Dermis microvascular lymphatic vessel endothelial cell (primary cell): ENCODE measurements around the gene LECT2. TPM values are rescaled to one million over a fixed set of nuclear protein-coding genes. Genes with fewer than 3 reads are reported as not detected.
A peak's percentile ranks its signal among the peaks of the same experiment; 100 is the strongest.

Experiments used
- DNase-seq, 2 donors: peaks; one replicate each; pipeline versions ENCODE4 v3.0.0 to v3.0.0-alpha.2; 2010; ENCODE audit warnings: low read depth in 2 of 2
- total RNA-seq: library from RNA; depleted of rRNA; stranded (reverse); fragments of >200 nt; gene quantifications from 2 replicates; pipeline ENCODE4 v1.2.1, GENCODE V29; 2014

LECT2 gene
- total RNA-seq, 1 donor from 2014 or later: not detected

GRCh38 chr5:135978993-135979392 is 24.2 kb upstream of the LECT2 start:
- DNase-seq: no peak

DNA sequence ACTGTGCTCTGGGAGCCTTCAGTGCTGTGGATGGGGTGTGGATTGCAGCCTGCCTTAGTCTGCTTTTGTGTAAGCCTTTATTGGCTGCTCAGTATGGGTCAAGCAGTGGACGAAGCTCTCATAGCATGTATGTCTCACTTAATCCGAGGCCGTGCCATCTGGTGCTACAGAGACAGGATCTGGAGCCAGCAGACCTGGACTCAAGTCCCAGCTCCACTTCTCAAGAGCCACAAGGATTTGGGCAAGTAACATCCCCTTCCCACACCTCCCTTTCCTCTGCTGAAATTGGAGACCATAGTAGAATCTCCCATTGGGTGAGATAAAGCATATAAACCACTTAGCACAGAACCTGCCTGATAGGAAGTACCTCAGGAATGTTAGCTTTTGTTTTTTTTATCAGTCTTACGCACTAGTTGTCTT is 23.4 kb upstream of the LECT2 start:
- no peak for DNase-seq

- DNase-seq: peak in 1 of 2 donors; percentile 28
Measured at GRCh38 chr5:135977375-135977928, 22.7 kb upstream of the LECT2 start.

DNA sequence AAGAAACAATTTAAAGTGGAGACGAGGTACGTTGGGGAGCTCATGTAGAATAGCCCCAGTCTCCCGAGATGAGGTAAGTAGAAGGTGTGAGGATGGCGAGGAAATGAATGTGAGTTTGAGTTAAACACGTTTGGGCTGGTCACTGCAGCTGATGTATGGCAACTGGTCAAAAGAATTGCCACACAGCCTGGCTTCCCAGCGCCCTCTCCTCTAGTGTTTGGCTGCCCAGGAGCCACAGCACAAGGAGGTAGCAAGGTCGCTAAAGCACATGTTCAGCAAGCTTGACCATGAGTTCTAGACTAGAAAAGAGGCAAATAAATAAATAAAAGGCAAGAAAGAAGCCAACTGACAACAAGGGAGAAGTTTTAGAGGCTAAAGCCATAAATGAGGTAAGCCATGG is 21.4 kb upstream of the LECT2 start:
- no peak for DNase-seq

DNA sequence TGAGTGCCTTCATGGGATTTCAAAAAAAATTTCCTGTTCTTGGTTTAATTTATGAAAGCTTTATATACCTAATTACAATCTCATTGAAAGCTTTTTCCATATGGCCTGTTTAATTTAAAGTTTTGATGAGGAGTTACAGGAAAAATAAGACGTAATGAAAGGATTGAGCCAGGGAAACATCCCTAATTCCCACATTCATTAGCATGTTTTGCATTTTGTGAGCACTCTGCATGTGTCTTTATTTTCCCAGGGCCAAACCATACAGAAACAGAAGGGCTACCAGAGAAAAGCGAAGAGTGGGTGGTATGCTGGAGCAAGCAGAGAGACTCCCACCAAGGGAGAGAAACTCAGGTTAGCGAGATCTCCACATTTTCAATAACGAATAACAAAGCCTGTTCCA is 20.3 kb upstream of the LECT2 start:
- DNase-seq: no peak

- DNase-seq: no peak
Measured at GRCh38 chr5:135974021-135974600, 19.3 kb upstream of the LECT2 start.

GRCh38 chr5:135973323-135974020 is 18.7 kb upstream of the LECT2 start:
- no peak for DNase-seq

GRCh38 chr5:135971701-135972100 is 16.9 kb upstream of the LECT2 start:
- DNase-seq: no peak

- DNase-seq: no peak
Measured at GRCh38 chr5:135966790-135967189, 12.0 kb upstream of the LECT2 start.

DNA sequence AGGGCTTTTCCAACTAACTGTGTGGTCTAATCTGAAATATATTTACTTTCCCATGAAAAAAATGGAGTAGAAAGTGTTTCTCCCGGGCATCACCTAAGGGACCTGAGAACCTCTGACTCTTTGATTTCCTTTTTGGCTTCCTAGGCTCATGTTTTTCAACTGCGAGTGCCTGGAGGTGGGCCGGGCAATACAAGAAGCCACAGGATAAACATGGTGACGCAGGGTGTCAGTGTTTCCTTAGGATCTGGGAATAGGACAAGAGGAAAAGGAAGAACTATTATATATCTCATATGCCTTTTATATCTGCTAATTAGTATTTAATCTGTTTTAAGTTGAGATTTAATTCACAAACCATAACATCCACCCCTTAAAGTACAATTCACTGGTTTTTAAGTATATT is 11.4 kb upstream of the LECT2 start:
- DNase-seq: peak in 1 of 2 donors; percentile 59

GRCh38 chr5:135965504-135965903 is 10.7 kb upstream of the LECT2 start:
- no peak for DNase-seq

DNA sequence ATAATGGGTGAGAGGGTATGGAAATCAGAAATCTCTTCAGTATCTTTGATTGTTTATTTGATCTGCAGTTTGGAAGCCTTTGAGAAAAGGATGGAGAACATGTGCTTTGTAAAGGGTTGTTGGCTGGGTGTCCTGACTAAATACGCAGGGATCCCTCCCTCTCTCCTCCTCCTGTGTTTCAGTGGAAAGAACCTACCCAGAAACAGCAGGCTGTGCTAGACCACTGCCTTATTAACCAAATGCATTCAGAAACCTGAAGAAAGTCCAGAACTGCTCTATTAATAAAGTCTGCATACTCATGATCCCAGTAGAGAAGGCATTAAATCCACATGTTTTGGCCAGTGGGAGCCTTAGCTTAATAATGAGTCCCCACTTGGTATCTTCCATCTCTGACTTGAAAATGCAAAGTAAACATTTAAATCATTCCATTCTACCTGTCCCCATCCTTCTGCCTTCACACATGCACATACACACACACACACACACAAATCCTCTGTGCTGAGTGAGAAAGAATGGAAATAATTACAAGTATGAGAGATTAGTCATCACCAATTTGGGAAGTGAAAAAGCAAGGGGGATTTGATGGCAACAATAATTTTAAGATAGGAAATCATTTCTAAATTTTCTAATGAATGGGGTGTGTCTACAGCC is 10.0 kb upstream of the LECT2 start:
- no peak for DNase-seq

GRCh38 chr5:135955525-135955924 is 742 bp upstream of the LECT2 start:
- DNase-seq: no peak

- DNase-seq: no peak
Measured at GRCh38 chr5:135953850-135954249, 933 bp downstream of the LECT2 start.

- DNase-seq: no peak
Measured at GRCh38 chr5:135952683-135953082, 2.1 kb downstream of the LECT2 start.

- DNase-seq: no peak
Measured at GRCh38 chr5:135951807-135952206, 3.0 kb downstream of the LECT2 start.

DNA sequence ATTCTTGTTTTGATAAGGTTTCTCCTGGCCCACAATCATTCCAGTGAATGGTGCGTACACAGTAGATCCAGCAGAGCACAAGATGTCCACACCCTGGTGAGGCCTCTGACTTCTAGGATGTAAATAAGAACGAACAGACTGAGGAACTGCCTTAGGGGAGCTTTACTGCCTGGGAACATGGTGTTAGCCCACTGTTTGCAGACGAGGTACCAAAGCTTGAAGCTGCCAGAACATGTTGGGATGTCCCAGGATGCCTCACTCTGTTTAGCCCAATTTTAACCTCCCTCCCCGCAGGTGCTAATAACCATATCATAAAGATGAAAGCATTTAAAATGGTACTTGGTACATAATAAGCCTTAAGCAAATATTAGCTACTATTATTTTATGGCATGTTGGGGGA is 3.5 kb downstream of the LECT2 start:
- no peak for DNase-seq

DNA sequence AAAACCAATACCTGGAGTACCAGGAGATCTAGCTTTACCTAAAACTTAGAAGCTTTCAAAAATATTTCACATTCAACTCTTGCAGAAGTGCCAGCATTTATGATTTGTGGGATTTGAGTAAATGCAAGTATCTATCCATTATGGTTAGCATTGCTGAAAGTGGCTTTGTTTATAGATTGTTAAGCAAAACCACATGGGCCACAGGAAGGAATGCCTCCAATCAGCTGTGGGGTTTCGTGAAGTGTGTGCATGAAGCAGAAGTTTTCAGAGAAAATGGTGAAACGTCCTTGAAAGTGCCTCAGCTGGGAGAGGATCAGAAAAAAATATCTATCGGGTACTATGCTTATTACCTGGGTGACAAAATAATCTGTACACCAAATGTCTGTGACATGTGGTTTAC is 4.2 kb downstream of the LECT2 start:
- no peak for DNase-seq

DNA sequence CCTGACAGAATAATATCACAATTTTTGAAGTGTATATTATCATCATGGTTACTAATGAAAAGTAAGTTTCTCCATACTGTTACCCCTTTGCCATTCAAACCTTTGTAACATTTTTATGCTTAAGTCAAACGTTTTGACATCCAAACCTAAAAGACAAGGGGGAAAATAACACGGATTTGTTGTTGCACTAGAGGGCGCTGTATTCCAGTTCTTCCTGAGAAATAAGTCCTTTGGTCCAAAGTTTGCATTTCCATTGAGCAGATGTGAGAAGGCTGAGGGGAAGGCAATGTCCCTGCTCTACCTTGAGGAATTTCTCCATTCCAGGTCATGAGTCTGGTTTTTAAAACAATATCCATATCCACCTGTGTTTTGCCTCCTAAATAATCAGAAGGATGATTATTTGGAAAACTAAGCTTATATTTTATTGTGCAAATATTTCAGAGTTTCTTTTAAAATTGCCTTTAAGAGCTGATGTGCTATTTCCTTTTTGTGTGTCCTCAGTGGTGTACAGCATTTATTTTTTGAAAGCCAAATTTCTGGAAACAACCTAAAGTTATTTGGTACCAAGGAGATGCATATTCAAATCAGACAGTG is 9.7 kb downstream of the LECT2 start:
- peak; percentile 75 to 84 for DNase-seq

- DNase-seq: no peak
Measured at GRCh38 chr5:135944564-135944963, 10.2 kb downstream of the LECT2 start.

GRCh38 chr5:135942202-135942771 is 12.5 kb downstream of the LECT2 start:
- DNase-seq: no peak

DNA sequence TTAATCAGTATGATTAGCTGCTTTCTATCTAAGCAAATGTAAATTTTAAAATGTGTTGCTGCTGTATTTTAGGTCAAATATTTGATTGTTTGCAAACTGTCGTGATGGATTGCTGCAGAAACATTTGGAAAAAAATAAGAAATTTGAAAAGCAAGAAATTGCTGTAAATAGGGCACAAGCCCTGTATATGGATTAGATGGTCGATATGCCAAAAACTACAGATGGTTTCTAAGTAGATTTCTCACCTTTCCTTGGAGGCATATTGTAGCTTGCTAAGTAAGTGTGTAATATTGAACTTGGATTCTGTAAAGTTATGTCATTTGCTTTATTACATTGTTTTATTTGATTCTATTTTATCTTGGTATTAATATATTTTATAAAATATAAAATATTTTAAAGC is 13.1 kb downstream of the LECT2 start:
- no peak for DNase-seq
